ENCODE data around the gene NELFB. TPM values are rescaled to one million over a fixed set of nuclear protein-coding genes. Genes with fewer than 3 reads are reported as not detected.
A peak's percentile ranks its signal among the peaks of the same experiment; 100 is the strongest.

The NELFB gene
- total RNA-seq, 2 experiments from 2014 or later = 70.8 to 75.3 TPM

GRCh38 chr9:137294091-137294680 is 39.1 kb downstream of the NELFB start:
- Mint-ChIP-seq H3K27ac (no peak overlapping the region), H3K4me3 (no peak overlapping the region), H3K27me3 (peaks cover 40% of the 10 kb centered on the region), H3K9me3 (ENCODE audit: low read depth) (no peaks in the 10 kb centered on the region), H3K36me3 (no peaks in the 10 kb centered on the region), H3K4me1 (peaks cover 6% of the 10 kb centered on the region)
- DNase-seq = no peak
- peak; percentile 52 for ATAC-seq
- CTCF ChIA-PET = interaction anchor here (0.9 to 1.5 kb wide), 3 partner anchors 8 to 116 kb away, joined by 3 to 6 read pairs (median 5); partner anchors contain the start of gene NRARP

GRCh38 chr9:137294681-137295237 is 39.6 kb downstream of the NELFB start:
- Mint-ChIP-seq H3K4me3 (no peak overlapping the region), H3K27ac (no peak overlapping the region), H3K27me3 (peaks cover 45% of the 10 kb centered on the region), H3K36me3 (no peaks in the 10 kb centered on the region), H3K4me1 (peaks cover 6% of the 10 kb centered on the region), H3K9me3 (ENCODE audit: low read depth) (no peaks in the 10 kb centered on the region)
- CTCF ChIA-PET = interaction anchor here (0.9 to 1.3 kb wide), 3 partner anchors 26 to 247 kb away, joined by 3 to 5 read pairs (median 4); no protein-coding TSS in a partner anchor
- ATAC-seq (peak; percentile 18), DNase-seq (no peak)

GRCh38 chr9:137295238-137295811 is 40.2 kb downstream of the NELFB start:
- Mint-ChIP-seq H3K27ac (no peak overlapping the region), H3K9me3 (ENCODE audit: low read depth) (no peaks in the 10 kb centered on the region), H3K4me3 (no peak overlapping the region), H3K36me3 (no peaks in the 10 kb centered on the region), H3K27me3 (peaks cover 48% of the 10 kb centered on the region), H3K4me1 (peaks cover 9% of the 10 kb centered on the region)
- peak; percentile 84 for ATAC-seq
- peak; percentile 55 for DNase-seq
- CTCF ChIA-PET = interaction anchor here (0.9 to 1.3 kb wide), 2 partner anchors 26 to 246 kb away, joined by 4 to 5 read pairs; no protein-coding TSS in a partner anchor

- Mint-ChIP-seq H3K27me3 (peaks cover 53% of the 10 kb centered on the region), H3K4me1 (peaks cover 13% of the 10 kb centered on the region), H3K36me3 (no peaks in the 10 kb centered on the region), H3K9me3 (ENCODE audit: low read depth) (no peaks in the 10 kb centered on the region), H3K27ac (no peak overlapping the region), H3K4me3 (no peak overlapping the region)
- DNase-seq (no peak), ATAC-seq (no peak)
- CTCF ChIA-PET = interaction anchor here (0.7 to 1.3 kb wide), 2 partner anchors 147 to 245 kb away, joined by 3 to 4 read pairs; no protein-coding TSS in a partner anchor
Observed at GRCh38 chr9:137295849-137296669, 40.9 kb downstream of the NELFB start.

GRCh38 chr9:137296670-137297664 is 41.8 kb downstream of the NELFB start:
- H3K4me1 Mint-ChIP-seq = peaks cover 16% of the 10 kb centered on the region
- H3K9me3 Mint-ChIP-seq (ENCODE audit: low read depth) = no peaks in the 10 kb centered on the region
- CTCF ChIA-PET = interaction anchor here (0.7 to 1.1 kb wide), 2 partner anchors 20 to 146 kb away, joined by 3 to 4 read pairs; partner anchors contain the start of gene TOR4A
- H3K27me3 Mint-ChIP-seq = peaks cover 55% of the 10 kb centered on the region
- DNase-seq (no peak), ATAC-seq (no peak)
- H3K36me3 Mint-ChIP-seq = no peaks in the 10 kb centered on the region
- no peak overlapping the region for H3K4me3 Mint-ChIP-seq
- H3K27ac Mint-ChIP-seq = no peak overlapping the region

GRCh38 chr9:137297966-137298365 is 42.8 kb downstream of the NELFB start:
- DNase-seq (no peak), ATAC-seq (no peak)
- Mint-ChIP-seq H3K27ac (no peak overlapping the region), H3K4me1 (peaks cover 16% of the 10 kb centered on the region), H3K36me3 (no peaks in the 10 kb centered on the region), H3K4me3 (no peak overlapping the region), H3K27me3 (peaks cover 53% of the 10 kb centered on the region), H3K9me3 (ENCODE audit: low read depth) (no peaks in the 10 kb centered on the region)
- CTCF ChIA-PET = interaction anchor here (1.1 kb wide), 1 partner anchor 21 kb away, joined by 4 read pairs; the partner anchor contains the start of gene TOR4A

- peaks cover 48% of the 10 kb centered on the region for H3K27me3 Mint-ChIP-seq
- no peak overlapping the region for H3K4me3 Mint-ChIP-seq
- no peaks in the 10 kb centered on the region for H3K36me3 Mint-ChIP-seq
- H3K9me3 Mint-ChIP-seq (ENCODE audit: low read depth) = no peaks in the 10 kb centered on the region
- ATAC-seq = no peak
- H3K27ac Mint-ChIP-seq = no peak overlapping the region
- no peak for DNase-seq
- CTCF ChIA-PET = no interaction called here
- H3K4me1 Mint-ChIP-seq = peaks cover 16% of the 10 kb centered on the region
Observed at GRCh38 chr9:137298401-137299202, 43.5 kb downstream of the NELFB start.

- no peak for ATAC-seq
- H3K36me3 Mint-ChIP-seq = no peaks in the 10 kb centered on the region
- CTCF ChIA-PET = no interaction called here
- peaks cover 16% of the 10 kb centered on the region for H3K4me1 Mint-ChIP-seq
- no peak overlapping the region for H3K27ac Mint-ChIP-seq
- H3K27me3 Mint-ChIP-seq = peaks cover 43% of the 10 kb centered on the region
- no peak overlapping the region for H3K4me3 Mint-ChIP-seq
- no peak for DNase-seq
- H3K9me3 Mint-ChIP-seq (ENCODE audit: low read depth) = no peaks in the 10 kb centered on the region
Observed at GRCh38 chr9:137299203-137299565, 44.1 kb downstream of the NELFB start.

- DNase-seq (no peak), ATAC-seq (no peak)
- Mint-ChIP-seq H3K4me1 (peaks cover 10% of the 10 kb centered on the region), H3K36me3 (no peaks in the 10 kb centered on the region), H3K9me3 (ENCODE audit: low read depth) (no peaks in the 10 kb centered on the region), H3K27me3 (peaks cover 38% of the 10 kb centered on the region), H3K27ac (no peak overlapping the region), H3K4me3 (no peak overlapping the region)
- CTCF ChIA-PET = no interaction called here
Observed at GRCh38 chr9:137299938-137300337, 44.8 kb downstream of the NELFB start.

GRCh38 chr9:137300567-137301080 is 45.5 kb downstream of the NELFB start:
- peak overlapping the region; percentile 54 for H3K4me3 Mint-ChIP-seq
- peaks cover 38% of the 10 kb centered on the region for H3K27me3 Mint-ChIP-seq
- peaks cover 14% of the 10 kb centered on the region for H3K4me1 Mint-ChIP-seq
- CTCF ChIA-PET = interaction anchor here (1.8 to 3.3 kb wide), 3 partner anchors 19 to 108 kb away, joined by 4 to 15 read pairs (median 7); partner anchors contain the start of gene TOR4A
- H3K36me3 Mint-ChIP-seq = no peaks in the 10 kb centered on the region
- ATAC-seq (no peak), DNase-seq (no peak)
- no peaks in the 10 kb centered on the region for H3K9me3 Mint-ChIP-seq (ENCODE audit: low read depth)
- H3K27ac Mint-ChIP-seq = peak overlapping the region; percentile 56

GRCh38 chr9:137301081-137301947 is 46.2 kb downstream of the NELFB start:
- Mint-ChIP-seq H3K9me3 (ENCODE audit: low read depth) (no peaks in the 10 kb centered on the region), H3K27ac (no peak overlapping the region), H3K27me3 (peaks cover 38% of the 10 kb centered on the region), H3K4me3 (peak overlapping the region; percentile 70), H3K36me3 (no peaks in the 10 kb centered on the region), H3K4me1 (peaks cover 17% of the 10 kb centered on the region)
- DNase-seq = no peak
- ATAC-seq = peak; percentile 20
- CTCF ChIA-PET = interaction anchor here (0.6 to 3.3 kb wide), 22 partner anchors 8 to 255 kb away, joined by 3 to 15 read pairs (median 4); partner anchors contain the start of genes EXD3, NOXA1, NSMF and TOR4A

Measured in activated CD8-positive, alpha-beta memory T cell treated with anti-CD3 and anti-CD28 coated beads, Interleukin-2, amount 10 ng/mL, durations not matched to agents 7 days and 5 days (primary cell).